Stimulated activated naive CD4-positive, alpha-beta T cell treated with Interleukin-2 at 50 U/mL for 16 hours (primary cell): ENCODE data around the gene ANKRD33B.

Experiments used
- DNase-seq: peaks from one replicate; lab custom pipeline; 2025; lab: John Stamatoyannopoulos, UW

The ANKRD33B gene

GRCh38 chr5:10699987-10700386 is 136.1 kb downstream of the ANKRD33B start:
- DNase-seq, result no peak

GRCh38 chr5:10700516-10700915 is 136.6 kb downstream of the ANKRD33B start:
- DNase-seq, result no peak

DNA sequence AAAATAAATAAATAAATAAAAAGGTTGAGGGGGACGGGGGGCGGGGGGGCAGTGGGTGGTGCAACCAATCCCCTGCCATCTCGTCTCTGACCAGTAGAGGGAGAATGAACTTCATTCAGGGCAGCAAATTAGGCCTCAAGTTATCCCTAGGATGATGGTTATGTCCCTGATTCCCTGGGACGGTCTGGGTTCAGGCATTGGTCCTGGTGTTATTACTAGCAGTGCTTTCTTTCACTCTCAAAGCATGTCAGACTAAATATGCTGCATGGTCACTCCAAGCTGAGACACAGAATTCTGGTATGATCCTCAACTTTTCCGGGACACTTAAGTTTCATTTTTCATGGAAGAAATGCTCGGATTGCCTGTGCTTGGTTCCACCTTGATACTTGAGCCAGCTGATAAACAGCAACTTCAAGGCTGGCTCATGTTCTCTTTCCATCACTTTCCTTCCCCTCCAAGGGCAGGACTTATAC is 137.7 kb downstream of the ANKRD33B start:
- DNase-seq, result no peak

DNA sequence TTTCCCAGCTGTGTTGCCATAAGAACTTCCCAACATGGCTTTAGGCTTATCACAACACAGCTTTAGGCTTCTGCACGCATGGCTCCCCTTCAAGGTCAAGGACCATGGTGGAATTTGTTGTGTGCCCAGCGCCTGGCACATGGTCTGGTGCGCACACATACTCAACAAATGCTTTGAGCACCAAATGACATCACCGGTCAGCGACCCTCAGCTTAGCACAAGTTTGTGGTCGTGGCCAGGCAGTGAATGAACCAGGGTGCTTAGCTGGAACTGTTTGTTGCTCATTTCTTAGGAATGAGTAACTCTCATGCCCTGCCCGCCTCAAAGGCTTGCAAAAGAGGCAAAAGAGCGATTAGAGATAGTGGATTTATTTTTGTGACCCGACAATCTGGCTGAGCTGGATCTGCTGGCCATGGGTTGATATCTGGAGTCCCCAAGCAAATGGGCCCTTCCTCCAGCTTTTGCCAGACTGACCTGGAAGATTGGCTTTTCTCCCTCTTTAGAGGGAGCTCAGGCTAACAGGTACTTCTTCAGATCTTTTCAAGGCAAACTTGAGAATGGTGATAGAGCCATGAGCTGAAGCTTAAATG is 138.3 kb downstream of the ANKRD33B start:
- DNase-seq, result no peak

DNA sequence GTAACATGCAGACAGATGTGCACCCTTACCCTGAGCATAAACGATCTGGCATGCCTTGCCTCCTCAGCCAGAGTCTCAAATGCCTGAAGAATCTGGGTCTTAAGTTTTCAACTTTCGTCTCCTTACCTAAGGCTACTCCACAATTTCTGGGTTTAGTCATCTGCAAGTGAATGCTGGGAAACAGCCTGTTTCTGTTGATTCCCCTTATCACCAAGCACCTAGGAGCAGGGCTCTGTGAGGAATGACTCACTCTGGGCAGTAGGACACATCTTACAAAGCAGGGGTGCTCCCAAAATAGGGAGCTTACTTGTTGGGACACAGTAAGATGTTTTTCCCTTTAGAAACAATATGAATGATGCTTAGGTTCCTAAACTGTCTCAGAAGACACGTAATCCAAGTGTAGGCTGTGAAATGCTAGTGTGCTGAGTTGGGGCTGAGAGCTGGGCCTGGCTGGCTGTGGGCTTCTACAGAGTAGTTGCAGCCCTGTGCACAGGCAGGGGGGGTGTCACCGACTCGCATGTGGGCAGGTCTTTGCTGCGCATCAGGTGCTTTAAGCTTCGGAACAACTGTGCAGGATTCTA is 139.1 kb downstream of the ANKRD33B start:
- no peak for DNase-seq

GRCh38 chr5:10703676-10704075 is 139.8 kb downstream of the ANKRD33B start:
- DNase-seq, result no peak

- no peak for DNase-seq
These were observed 141.2 kb downstream of the ANKRD33B start for GRCh38 chr5:10704949-10705621.

DNA sequence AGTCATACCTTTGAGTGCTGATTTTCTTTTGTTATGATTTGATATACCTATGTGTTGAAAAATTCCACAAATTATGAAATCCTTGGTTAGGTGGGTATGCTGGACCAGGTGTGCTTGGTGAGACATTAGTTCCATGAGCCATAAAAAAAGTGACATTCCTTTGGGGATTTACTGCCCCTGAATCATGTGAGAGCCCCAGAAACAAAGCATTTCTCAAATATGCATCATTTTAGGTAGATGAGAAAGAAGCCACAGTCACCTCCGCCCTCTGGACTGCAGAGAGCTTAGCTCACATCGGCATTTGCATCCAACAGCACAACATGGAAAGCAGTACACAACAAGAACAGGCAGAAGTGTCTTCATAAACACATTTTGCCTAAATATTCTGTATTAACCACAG is 141.9 kb downstream of the ANKRD33B start:
- no peak for DNase-seq

DNA sequence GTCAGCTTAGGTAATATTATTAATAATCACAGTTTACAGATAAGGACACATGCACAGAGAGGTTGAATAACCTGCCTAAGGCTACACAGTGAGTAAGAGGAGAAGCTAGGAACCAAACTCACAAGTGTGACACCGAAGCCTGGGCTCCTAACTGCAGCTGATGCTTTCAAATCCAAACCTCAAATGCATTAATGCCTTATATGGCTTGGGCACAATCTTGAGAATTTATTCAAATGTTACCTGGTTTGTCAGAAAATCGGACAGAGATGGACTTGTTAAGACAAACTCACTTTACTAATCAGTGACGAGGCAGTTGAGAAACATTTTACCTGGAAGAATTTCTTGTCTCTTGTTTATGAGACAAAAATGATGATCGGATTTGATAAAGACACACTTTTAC is 142.5 kb downstream of the ANKRD33B start:
- DNase-seq, result no peak
